Fibroblast of skin of right quadriceps (primary cell): ENCODE results near the gene AK2.
"Not testable (repeated sequence)": the region's sequence is repeated elsewhere in the genome, so short reads cannot be mapped to it uniquely, and the experiment has no call there.

Experiments used
- DNase-seq: peaks from one replicate; pipeline ENCODE4 v3.0.0-alpha.2; 2013

AK2 gene

GRCh38 chr1:33050221-33051076, 13.8 kb upstream of the AK2 start:
- DNase-seq, result peak; percentile 77

- no peak for DNase-seq
These were observed 12.7 kb upstream of the AK2 start for GRCh38 chr1:33049371-33049770.

GRCh38 chr1:33048426-33048825, 11.7 kb upstream of the AK2 start:
- DNase-seq, result no peak

- peak; percentile 32 for DNase-seq
These were observed 11.2 kb upstream of the AK2 start for GRCh38 chr1:33047839-33048305.

GRCh38 chr1:33047290-33047689, 10.6 kb upstream of the AK2 start:
- no peak for DNase-seq

GRCh38 chr1:33046234-33046633, 9.6 kb upstream of the AK2 start:
- not testable (repeated sequence) for DNase-seq

- DNase-seq, result no peak
These were observed 9.1 kb upstream of the AK2 start for GRCh38 chr1:33045814-33046213.

- no peak for DNase-seq
These were observed 8.6 kb upstream of the AK2 start for GRCh38 chr1:33045246-33045645.

- no peak for DNase-seq
These were observed 6.8 kb upstream of the AK2 start for GRCh38 chr1:33043267-33044092.

GRCh38 chr1:33042831-33043230, 6.1 kb upstream of the AK2 start:
- no peak for DNase-seq

- no peak for DNase-seq
These were observed 4.3 kb upstream of the AK2 start for GRCh38 chr1:33041026-33041425.

GRCh38 chr1:33039840-33040239, 3.2 kb upstream of the AK2 start:
- no peak for DNase-seq

- DNase-seq, result no peak
These were observed 595 bp downstream of the AK2 start for GRCh38 chr1:33036051-33036525.

GRCh38 chr1:33032126-33032869, 4.4 kb downstream of the AK2 start:
- DNase-seq, result peak; percentile 17

- DNase-seq, result no peak
These were observed 5.2 kb downstream of the AK2 start for GRCh38 chr1:33031506-33031905.

GRCh38 chr1:33030575-33030974, 6.1 kb downstream of the AK2 start:
- peak; percentile 46 for DNase-seq

GRCh38 chr1:33029921-33030320, 6.8 kb downstream of the AK2 start:
- DNase-seq, result no peak

GRCh38 chr1:33029209-33029608, 7.5 kb downstream of the AK2 start:
- no peak for DNase-seq

GRCh38 chr1:33025761-33026160, 10.9 kb downstream of the AK2 start:
- no peak for DNase-seq

- DNase-seq, result no peak
These were observed 11.5 kb downstream of the AK2 start for GRCh38 chr1:33025180-33025569.

- DNase-seq, result not testable (repeated sequence)
These were observed 12.1 kb downstream of the AK2 start for GRCh38 chr1:33024430-33025179.

GRCh38 chr1:33022650-33023200, 14.0 kb downstream of the AK2 start:
- DNase-seq, result no peak
